OCI-LY3 (cell line): ENCODE measurements around the gene SURF6.
A peak's percentile ranks its signal among the peaks of the same experiment; 100 is the strongest.

Source experiments
- H2AFZ ChIP-seq: fragments of 200-600, 300-600 bp; shearing (Covaris generic); 2 replicates; pipeline ENCODE4 v1.6.0; 2014; ENCODE audit warnings: antibody characterized with exemption, low read depth, low read length
- H3K27ac ChIP-seq: fragments of 200-600, 300-600 bp; sonication (generic); 2 replicates; pipeline ENCODE4 v1.5.1; 2014; ENCODE audit warnings: mild to moderate bottlenecking, low read length, moderate library complexity, mixed read lengths
- H3K27me3 ChIP-seq: fragments of 200-600, 300-600 bp; sonication (generic); 2 replicates; pipeline ENCODE4 v1.6.1; 2014; ENCODE audit warnings: low read depth, low read length, mixed read lengths
- H3K36me3 ChIP-seq: fragments of 200-600, 300-600 bp; sonication (generic); replicated peaks from 2 replicates; pipeline ENCODE3; 2014; ENCODE audit warnings: low read depth, low read length, mixed read lengths
- H3K4me1 ChIP-seq: fragments of 300-600, 200-600 bp; sonication (generic); 2 replicates; pipeline ENCODE4 v1.6.1; 2014; ENCODE audit warnings: low read length, mixed read lengths
- H3K4me2 ChIP-seq: fragments of 200-600, 300-600 bp; sonication (generic); 2 replicates; pipeline ENCODE4 v1.6.1; 2014; ENCODE audit warnings: low read length, mixed read lengths
- H3K4me3 ChIP-seq: fragments of 300-600, 200-600 bp; sonication (generic); 2 replicates; pipeline ENCODE4 v1.5.1; 2014; ENCODE audit warnings: antibody characterized with exemption, mild to moderate bottlenecking, low read length, moderate library complexity
- H3K79me2 ChIP-seq: fragments of 300-600, 200-600 bp; shearing (Covaris generic); 2 replicates; pipeline ENCODE4 v1.6.1; 2014; ENCODE audit warnings: mild to moderate bottlenecking, low read length, mixed read lengths
- H3K9ac ChIP-seq: fragments of 300-600, 200-600 bp; shearing (Covaris generic); 2 replicates; pipeline ENCODE4 v1.6.0; 2014; ENCODE audit warnings: mild to moderate bottlenecking, low read length, moderate library complexity
- H3K9me3 ChIP-seq: fragments of 200-600, 300-600 bp; shearing (Covaris generic); 2 replicates; pipeline ENCODE4 v1.6.1; 2014; ENCODE audit warnings: low read length, mixed read lengths; ENCODE audit not compliant: insufficient read depth
- H4K20me1 ChIP-seq: fragments of 200-600, 300-600 bp; sonication (generic); 2 replicates; pipeline ENCODE4 v1.6.1; 2016; ENCODE audit warnings: low read length, mixed read lengths; ENCODE audit not compliant: insufficient read depth
- EZH2phosphoT487 ChIP-seq: fragments of 200-600 bp; shearing (Covaris generic); IDR thresholded peaks from 2 replicates; pipeline ENCODE4 v1.6.1; 2018; ENCODE audit warnings: antibody characterized with exemption, mixed run types, low read depth
- TF ChIP-seq, protein P1 (sequence below): fragments of 200-600, 300-600 bp; sonication (generic); IDR thresholded peaks from 2 replicates; pipeline ENCODE4 v1.5.1; 2014; ENCODE audit warnings: antibody characterized with exemption, low read length, low read depth

Gene SURF6

GRCh38 chr9:133335924-133336811 is at the start of gene SURF6:
TSS of gene SURF6 (minus strand) at chr9:133336188. CDS start at chr9:133336132, 56 bp downstream.
- H3K79me2 ChIP-seq = peaks cover 30% of the 10 kb centered on the region
- peak within 1 kb of the TSS; percentile 84 for H3K4me2 ChIP-seq
- H2AFZ ChIP-seq = peak within 1 kb of the TSS; percentile 71; the same call in 1 of the 2 replicates
- TF ChIP-seq EZH2phosphoT487 = no peak
- TF ChIP-seq, protein P1, sequence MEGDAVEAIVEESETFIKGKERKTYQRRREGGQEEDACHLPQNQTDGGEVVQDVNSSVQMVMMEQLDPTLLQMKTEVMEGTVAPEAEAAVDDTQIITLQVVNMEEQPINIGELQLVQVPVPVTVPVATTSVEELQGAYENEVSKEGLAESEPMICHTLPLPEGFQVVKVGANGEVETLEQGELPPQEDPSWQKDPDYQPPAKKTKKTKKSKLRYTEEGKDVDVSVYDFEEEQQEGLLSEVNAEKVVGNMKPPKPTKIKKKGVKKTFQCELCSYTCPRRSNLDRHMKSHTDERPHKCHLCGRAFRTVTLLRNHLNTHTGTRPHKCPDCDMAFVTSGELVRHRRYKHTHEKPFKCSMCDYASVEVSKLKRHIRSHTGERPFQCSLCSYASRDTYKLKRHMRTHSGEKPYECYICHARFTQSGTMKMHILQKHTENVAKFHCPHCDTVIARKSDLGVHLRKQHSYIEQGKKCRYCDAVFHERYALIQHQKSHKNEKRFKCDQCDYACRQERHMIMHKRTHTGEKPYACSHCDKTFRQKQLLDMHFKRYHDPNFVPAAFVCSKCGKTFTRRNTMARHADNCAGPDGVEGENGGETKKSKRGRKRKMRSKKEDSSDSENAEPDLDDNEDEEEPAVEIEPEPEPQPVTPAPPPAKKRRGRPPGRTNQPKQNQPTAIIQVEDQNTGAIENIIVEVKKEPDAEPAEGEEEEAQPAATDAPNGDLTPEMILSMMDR = no peak
- no peaks in the 10 kb centered on the region for H3K9me3 ChIP-seq
- H3K27ac ChIP-seq = peak within 1 kb of the TSS; percentile 69
- H4K20me1 ChIP-seq = peaks cover under 1% of the 10 kb centered on the region; the same call in 1 of the 2 replicates
- no peaks in the 10 kb centered on the region for H3K27me3 ChIP-seq
- peaks cover 15% of the 10 kb centered on the region for H3K4me1 ChIP-seq
- peak within 1 kb of the TSS; percentile 89 for H3K9ac ChIP-seq
- H3K4me3 ChIP-seq = peak within 1 kb of the TSS; percentile 96
- H3K36me3 ChIP-seq = peaks cover 46% of the 10 kb centered on the region

GRCh38 chr9:133385452-133385851 is 49.5 kb upstream of the SURF6 start:
- no peak overlapping the region for H2AFZ ChIP-seq
- no peaks in the 10 kb centered on the region for H3K27me3 ChIP-seq

GRCh38 chr9:133384736-133385321 is 48.8 kb upstream of the SURF6 start:
- Histone ChIP-seq H3K9ac (no peak overlapping the region), H3K36me3 (no peaks in the 10 kb centered on the region), H2AFZ (no peak overlapping the region), H3K27ac (no peak overlapping the region), H3K4me2 (no peak overlapping the region), H4K20me1 (no peaks in the 10 kb centered on the region), H3K79me2 (no peaks in the 10 kb centered on the region), H3K27me3 (no peaks in the 10 kb centered on the region), H3K4me1 (no peaks in the 10 kb centered on the region), H3K4me3 (no peak overlapping the region), H3K9me3 (no peaks in the 10 kb centered on the region; the same call in 1 of the 2 replicates)
- TF ChIP-seq, protein P1 = no peak

More at GRCh38 chr9:133385452-133385851, 49.5 kb upstream of the SURF6 start:
- no peaks in the 10 kb centered on the region for H4K20me1 ChIP-seq
- H3K9ac ChIP-seq = no peak overlapping the region
- H3K79me2 ChIP-seq = no peaks in the 10 kb centered on the region
- H3K27ac ChIP-seq = no peak overlapping the region
- no peaks in the 10 kb centered on the region; the same call in 1 of the 2 replicates for H3K9me3 ChIP-seq
- no peak for TF ChIP-seq EZH2phosphoT487
- TF ChIP-seq, protein P1 = no peak
- no peaks in the 10 kb centered on the region for H3K36me3 ChIP-seq
- H3K4me2 ChIP-seq = no peak overlapping the region
- H3K4me1 ChIP-seq = no peaks in the 10 kb centered on the region
- no peak overlapping the region for H3K4me3 ChIP-seq

- Histone ChIP-seq H3K27ac (no peak overlapping the region), H3K4me3 (no peak overlapping the region), H3K4me1 (no peaks in the 10 kb centered on the region), H3K4me2 (no peak overlapping the region), H3K79me2 (no peaks in the 10 kb centered on the region), H4K20me1 (no peaks in the 10 kb centered on the region), H3K36me3 (no peaks in the 10 kb centered on the region), H3K27me3 (no peaks in the 10 kb centered on the region), H3K9me3 (no peaks in the 10 kb centered on the region; the same call in 1 of the 2 replicates), H3K9ac (no peak overlapping the region), H2AFZ (no peak overlapping the region)
- TF ChIP-seq, protein P1 = no peak
- no peak for TF ChIP-seq EZH2phosphoT487
Measured at GRCh38 chr9:133383438-133383837, 47.5 kb upstream of the SURF6 start.
